GM23248 (cell line): ENCODE results near the gene LIMS2.

Experiments
- EZH2 ChIP-seq: fragments of 200-600 bp; sonication (generic); IDR thresholded peaks from 2 replicates; pipeline ENCODE4 v1.6.1; 2018; ENCODE audit warnings: antibody characterized with exemption, mild to moderate bottlenecking; ENCODE audit not compliant: insufficient read depth, poor library complexity, severe bottlenecking
- EZH2phosphoT487 ChIP-seq: fragments of 200-600 bp; sonication (generic); IDR thresholded peaks from 2 replicates; pipeline ENCODE4 v1.6.1; 2018; ENCODE audit warnings: antibody characterized with exemption, moderate library complexity, mild to moderate bottlenecking, low read depth; ENCODE audit not compliant: insufficient read depth

- TF ChIP-seq EZH2phosphoT487, result no peak
- TF ChIP-seq EZH2, result no peak
Measured at GRCh38 chr2:127598711-127599110, 76.6 kb downstream of the LIMS2 start.
